HepG2 (cell line): ENCODE data around the gene SLIT3. TPM values are rescaled to one million over a fixed set of nuclear protein-coding genes. Genes with fewer than 3 reads are reported as not detected.

Source experiments
- ATAC-seq: fragments of 200-7000 bp; cut with Tn5 transposase; 3 replicates; pipeline ENCODE4 v1.9.1; 2020; ENCODE audit warnings: mild to moderate bottlenecking, moderate library complexity
- BruUV-seq: library from RNA; stranded (reverse); fragments of 400-500 nt; replicated peaks from 2 replicates; lab custom pipeline; 2021; lab: Mats Ljungman, UMichigan
- CTCF ChIA-PET: fragments of 300-600 bp; formaldehyde crosslinking; extraction: SDS; loops from one replicate; lab custom pipeline; 2021; ENCODE audit warnings: low total read pairs, inconsistent platforms, low intra/inter-chr PET ratio; lab: Yijun Ruan, JAX
- POLR2A ChIA-PET: fragments of 350-600 bp; sonication (Branson Sonifier 250); formaldehyde crosslinking; loops from one replicate; lab custom pipeline; 2020; ENCODE audit warnings: antibody characterized with exemption, inconsistent platforms; lab: Yijun Ruan, JAX
- DNase-seq: peaks from one replicate; pipeline ENCODE4 v3.0.0-alpha.2; 2015; ENCODE audit warnings: low spot score
- FAIRE-seq: peaks from 3 replicates; lab custom pipeline; 2011; peaks lifted over from hg19 to GRCh38; lab: Jason Lieb, UNC
- H2AFZ ChIP-seq: one replicate; pipeline ENCODE4 v1.6.1; 2011; ENCODE audit warnings: low read length, inconsistent platforms
- H3K27ac ChIP-seq: fragments of 300-600 bp; 3 replicates; pipeline ENCODE4 v1.8.0; 2011; ENCODE audit warnings: mixed run types, mild to moderate bottlenecking, mixed read lengths, low read length, inconsistent platforms; ENCODE audit not compliant: insufficient read depth; ENCODE audit errors: extremely low read length
- H3K27me3 ChIP-seq, 2 experiments: fragments of 200-600 bp in 1 of 2; 2 replicates in 1 of 2; 3 replicates in 1 of 2; pipeline versions ENCODE4 v1.6.0 to v1.8.0; 2011; ENCODE audit warnings: low read length in 2 of 2, mild to moderate bottlenecking in 2 of 2, moderate library complexity in 2 of 2, inconsistent platforms in 1 of 2; ENCODE audit not compliant: insufficient read depth in 2 of 2, control insufficient read depth in 1 of 2
- H3K36me3 ChIP-seq, 2 experiments: fragments of 200-600 bp in 1 of 2; replicated peaks in 1 of 2; 2 replicates in 1 of 2; 3 replicates in 1 of 2; pipeline versions ENCODE4 v1.5.1 to v1.8.0; 2011; ENCODE audit warnings: low read length in 2 of 2, inconsistent platforms in 1 of 2; ENCODE audit not compliant: insufficient read depth in 2 of 2, control insufficient read depth in 1 of 2
- H3K4me1 ChIP-seq: 2 replicates; pipeline ENCODE4 v1.5.1; 2012; ENCODE audit warnings: low read length, inconsistent platforms; ENCODE audit not compliant: insufficient read depth
- H3K4me2 ChIP-seq: 2 replicates; pipeline ENCODE4 v1.6.0; 2011; ENCODE audit warnings: low read depth, low read length, inconsistent platforms
- H3K4me3 ChIP-seq, 3 experiments: fragments of 200-600 bp in 1 of 3; sonication (generic), shearing (Covaris generic) in 1 of 3; replicated peaks in 1 of 3; 2 replicates each; pipeline ENCODE4 v1.5.1; 2011 to 2016; ENCODE audit warnings: low read length in 3 of 3, inconsistent platforms in 2 of 3, low read depth in 2 of 3, mild to moderate bottlenecking in 2 of 3, control low read depth in 1 of 3, mixed read lengths in 1 of 3; ENCODE audit not compliant: insufficient read depth in 1 of 3
- H3K79me2 ChIP-seq: one replicate; pipeline ENCODE4 v1.6.1; 2011; ENCODE audit warnings: low read length, inconsistent platforms; ENCODE audit not compliant: insufficient read depth
- H3K9ac ChIP-seq: 2 replicates; pipeline ENCODE4 v1.6.0; 2011; ENCODE audit warnings: mild to moderate bottlenecking, low read depth, low read length, inconsistent platforms; ENCODE audit not compliant: insufficient read depth
- H3K9me3 ChIP-seq: 2 replicates; pipeline ENCODE4 v1.5.1; 2012; ENCODE audit warnings: mild to moderate bottlenecking, low read length
- H4K20me1 ChIP-seq: 2 replicates; pipeline ENCODE4 v1.6.0; 2011; ENCODE audit warnings: inconsistent platforms, mild to moderate bottlenecking, low read length, moderate library complexity; ENCODE audit not compliant: insufficient read depth
- ETV5 ChIP-seq: IDR thresholded peaks from 2 replicates; pipeline ENCODE4 v1.6.1; 2018; ENCODE audit warnings: missing biosample characterization, missing genetic modification reagents, inconsistent platforms, borderline replicate concordance
- MAFK ChIP-seq, 2 experiments: IDR thresholded peaks in 1 of 2; conservative IDR thresholded peaks in 1 of 2; 2 replicates each; pipeline ENCODE4 v1.6.1; 2011; ENCODE audit warnings: improper control_type of control experiment in 2 of 2, low read length in 2 of 2
- ZBTB3 ChIP-seq: sonication (generic); formaldehyde crosslinking; IDR thresholded peaks from 2 replicates; pipeline ENCODE4 v1.4.0; 2020; ENCODE audit warnings: low read depth, mild to moderate bottlenecking, moderate library complexity, missing genetic modification reagents, borderline replicate concordance
- ZNF264 ChIP-seq: sonication (generic); formaldehyde crosslinking; IDR thresholded peaks from 2 replicates; pipeline ENCODE4 v1.4.0; 2020; ENCODE audit warnings: missing genetic modification reagents
- WGBS: methylation state at CpG from one replicate; pipeline ENCODE4 v1.1.6; 2017; ENCODE audit warnings: low lambda C conversion rate; 5-methylcytosine and 5-hydroxymethylcytosine counted together
- in situ Hi-C: cut with HindIII; loops from 2 replicates; pipeline ENCODE4 v1.10.0; 2017; ENCODE audit warnings: low pct_unique_long_range_greater_than_20kb; ENCODE audit not compliant: extremely low pct_ligation_motif_present
- intact Hi-C: fragments of 100-400 bp; cut with micrococcal nuclease; formaldehyde crosslinking; loops from one replicate; pipeline ENCODE4 v1.10.0; 2022; ENCODE audit not compliant: unreplicated experiment
- polyA plus RNA-seq, 8 experiments: library from polyadenylated mRNA; depleted of rRNA in 3 of 8; stranded (reverse) in 7 of 8; unstranded in 1 of 8; fragments of >200 nt; fragmentation: Illumina TruSeq in 4 of 8; extraction: Trizol in 4 of 8; gene quantifications; 2 replicates each; pipeline versions ENCODE4 v1.2.1 to v1.2.3, GENCODE V29; 2011 to 2016; ENCODE audit warnings: low read depth in 4 of 8, missing spikeins in 1 of 8, mixed read lengths in 1 of 8; ENCODE audit not compliant: insufficient read depth in 1 of 8
- total RNA-seq, 5 experiments: library from RNA; depleted of rRNA; stranded (reverse); fragments of >200 nt; fragmentation: Illumina TruSeq; extraction: Trizol; gene quantifications; 2 replicates each; pipeline ENCODE4 v1.2.3, GENCODE V29; 2016; ENCODE audit warnings: low read depth in 1 of 5

SLIT3 gene
- total and polyA plus RNA-seq, 2 of the 13 experiments (the other 11 are each of a cell fraction or from before 2014, with no cell fraction given) = not detected

GRCh38 chr5:168850683-168851082, 450.3 kb downstream of the SLIT3 start:
- TF ChIP-seq ZNF264 (CRISPR knock-in tag) = no peak
- Histone ChIP-seq H3K4me2 (no peak overlapping the region), H3K9me3 (no peaks in the 10 kb centered on the region), H3K4me3 (no peak overlapping the region), H2AFZ (no peak overlapping the region), H4K20me1 (no peaks in the 10 kb centered on the region), H3K79me2 (no peaks in the 10 kb centered on the region), H3K27ac (no peak overlapping the region), H3K36me3 (no peaks in the 10 kb centered on the region), H3K4me1 (no peaks in the 10 kb centered on the region), H3K9ac (no peak overlapping the region), H3K27me3 (peaks cover 0 to 26% of the 10 kb centered on the region in 2 experiments; a peak in 3 of 5 replicates)
- ATAC-seq = no peak
- no TSS peak for BruUV-seq
- no peak for DNase-seq
- intact Hi-C loops = no loop called here
- CTCF ChIA-PET = no interaction called here
- 58% methylated on average over 5 of the region's 5 CpGs for WGBS
- no peak for FAIRE-seq
- in situ Hi-C loops = no loop called here
- POLR2A ChIA-PET = no interaction called here

DNA sequence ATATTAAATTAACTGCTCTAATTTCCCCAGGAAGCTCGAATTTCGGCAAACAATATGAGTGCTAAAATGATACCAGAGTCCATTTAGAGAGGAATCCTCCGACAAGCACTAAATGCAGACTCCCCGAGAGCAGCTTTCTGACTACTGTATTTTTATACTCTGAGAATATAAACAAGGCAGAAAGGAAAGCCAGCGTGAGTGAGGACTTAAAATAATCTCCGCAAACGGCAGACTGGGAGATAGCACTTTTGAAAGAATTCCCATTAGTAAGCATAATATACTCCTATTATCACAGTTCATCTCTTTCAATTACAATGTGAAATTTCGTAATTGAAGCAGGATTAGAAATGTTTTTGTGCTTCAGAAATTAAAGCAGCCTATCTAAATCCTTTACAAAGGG, 452.4 kb downstream of the SLIT3 start:
- DNase-seq (no peak), FAIRE-seq (no peak), ATAC-seq (no peak)
- in situ Hi-C loops = no loop called here
- no TSS peak for BruUV-seq
- no peak overlapping the region for H3K4me3 ChIP-seq
- ChIA-PET CTCF (no interaction called here), POLR2A (no interaction called here)
- no peak overlapping the region for H3K4me2 ChIP-seq
- no peak overlapping the region for H3K9ac ChIP-seq
- H3K27ac ChIP-seq = no peak overlapping the region
- intact Hi-C loops = no loop called here
- no peaks in the 10 kb centered on the region for H3K79me2 ChIP-seq
- 26% methylated on average over 8 of the region's 8 CpGs for WGBS
- H4K20me1 ChIP-seq = no peaks in the 10 kb centered on the region
- no peaks in the 10 kb centered on the region for H3K36me3 ChIP-seq
- peaks cover 0 to 31% of the 10 kb centered on the region in 2 experiments; a peak in 3 of 5 replicates for H3K27me3 ChIP-seq
- TF ChIP-seq MAFK (conservative IDR thresholded peaks at IDR 0.05 in 1 of 2, IDR thresholded peaks at IDR 0.05 in 1 of 2; ENCODE audit: low read length in 2 of 2) (peak; percentile 24 to 45; a peak in 2 of 4 replicates), ZBTB3 (no peak), ETV5 (CRISPR knock-in tag) (no peak)
- no peaks in the 10 kb centered on the region for H3K9me3 ChIP-seq
- no peak overlapping the region for H2AFZ ChIP-seq
- no peaks in the 10 kb centered on the region for H3K4me1 ChIP-seq
